Islet precursor cell (in vitro differentiated cells): ENCODE measurements around the gene FTCD.

Experiments
- DNase-seq: peaks from one replicate; pipeline ENCODE4 v3.0.0-alpha.2; 2018

Gene FTCD

GRCh38 chr21:46136739-46137349 lies 18.5 kb downstream of the FTCD start:
- no peak for DNase-seq

- no peak for DNase-seq
Observed at GRCh38 chr21:46135782-46136395, 19.5 kb downstream of the FTCD start.

GRCh38 chr21:46131838-46132651 lies 23.3 kb downstream of the FTCD start:
- DNase-seq = no peak

- DNase-seq = no peak
Observed at GRCh38 chr21:46131588-46131837, 23.9 kb downstream of the FTCD start.

- DNase-seq = no peak
Observed at GRCh38 chr21:46130831-46131587, 24.4 kb downstream of the FTCD start.

- no peak for DNase-seq
Observed at GRCh38 chr21:46129846-46130651, 25.3 kb downstream of the FTCD start.

GRCh38 chr21:46128933-46129571 lies 26.3 kb downstream of the FTCD start:
- peak; percentile 47 for DNase-seq

- DNase-seq = peak; percentile 63
Observed at GRCh38 chr21:46128106-46128932, 27.1 kb downstream of the FTCD start.

GRCh38 chr21:46127239-46128105 lies 27.9 kb downstream of the FTCD start:
- DNase-seq = peak; percentile 49

GRCh38 chr21:46126309-46127238 lies 28.8 kb downstream of the FTCD start:
- DNase-seq = peak; percentile 47

GRCh38 chr21:46125846-46126301 lies 29.5 kb downstream of the FTCD start:
- DNase-seq = peak; percentile 46

GRCh38 chr21:46124926-46125845 lies 30.2 kb downstream of the FTCD start:
- peak; percentile 51 for DNase-seq

- DNase-seq = peak; percentile 46
Observed at GRCh38 chr21:46124083-46124925, 31.1 kb downstream of the FTCD start.

- DNase-seq = peak; percentile 32
Observed at GRCh38 chr21:46122758-46123683, 32.4 kb downstream of the FTCD start.

GRCh38 chr21:46122237-46122671 lies 33.1 kb downstream of the FTCD start:
- peak; percentile 53 for DNase-seq
